IMR-90 (cell line): ENCODE results near the gene C1orf159. TPM values are rescaled to one million over a fixed set of nuclear protein-coding genes. Genes with fewer than 3 reads are reported as not detected.
"Not testable (repeated sequence)": the region's sequence is repeated elsewhere in the genome, so short reads cannot be mapped to it uniquely, and the experiment has no call there.

ENCODE experiments used
- ATAC-seq: fragments of 200-7000 bp; cut with Tn5 transposase; 2 replicates; pipeline ENCODE4 v1.9.1; 2020; ENCODE audit warnings: low read depth, mild to moderate bottlenecking, moderate library complexity
- BruUV-seq: library from RNA; stranded (reverse); fragments of 400-500 nt; replicated peaks from 2 replicates; lab custom pipeline; 2021; lab: Mats Ljungman, UMichigan
- CTCF ChIA-PET: fragments of 300-600 bp; formaldehyde crosslinking; extraction: SDS; loops from one replicate; lab custom pipeline; 2021; ENCODE audit warnings: antibody characterized with exemption; lab: Yijun Ruan, JAX
- POLR2A ChIA-PET: fragments of 300-600 bp; sonication (Branson Sonifier 250); formaldehyde crosslinking; loops from one replicate; lab custom pipeline; 2022; ENCODE audit warnings: antibody characterized with exemption; ENCODE audit not compliant: unreplicated experiment; lab: Charles Lee
- DNase-seq: peaks from one replicate; pipeline ENCODE4 v3.0.0; 2013
- H2AFZ ChIP-seq: replicated peaks from 2 replicates; pipeline ENCODE3; 2013; ENCODE audit warnings: low read length, mild to moderate bottlenecking; ENCODE audit not compliant: poor library complexity
- H2AK5ac ChIP-seq: 2 replicates; pipeline ENCODE4 v1.6.1; 2013; ENCODE audit warnings: low read depth, low read length, inconsistent platforms
- H2AK9ac ChIP-seq: replicated peaks from 2 replicates; pipeline ENCODE3; 2013; ENCODE audit warnings: mild to moderate bottlenecking, low read depth, low read length, moderate library complexity; ENCODE audit not compliant: poor library complexity
- H2BK120ac ChIP-seq: 2 replicates; pipeline ENCODE4 v1.6.1; 2013; ENCODE audit warnings: low read depth, low read length, inconsistent platforms
- H2BK15ac ChIP-seq: 3 replicates; pipeline ENCODE4 v1.6.1; 2013; ENCODE audit warnings: low read depth, low read length, inconsistent platforms
- H2BK20ac ChIP-seq: 2 replicates; pipeline ENCODE4 v1.6.1; 2013; ENCODE audit warnings: low read depth, mild to moderate bottlenecking, inconsistent platforms, low read length, moderate library complexity
- H2BK5ac ChIP-seq: 2 replicates; pipeline ENCODE4 v1.6.1; 2013; ENCODE audit warnings: mild to moderate bottlenecking, low read depth, low read length, inconsistent platforms; ENCODE audit not compliant: poor library complexity, severe bottlenecking
- H3K14ac ChIP-seq: replicated peaks from 2 replicates; pipeline ENCODE4 v1.6.1; 2013; ENCODE audit warnings: low read depth, low read length, inconsistent platforms
- H3K18ac ChIP-seq: 2 replicates; pipeline ENCODE4 v1.6.1; 2013; ENCODE audit warnings: low read depth, low read length, control low read depth
- H3K23ac ChIP-seq: 2 replicates; pipeline ENCODE4 v1.6.1; 2013; ENCODE audit warnings: low read depth, low read length, inconsistent platforms
- H3K27ac ChIP-seq: 2 replicates; pipeline ENCODE4 v1.5.1; 2013; ENCODE audit warnings: mild to moderate bottlenecking, control low read depth, low read length; ENCODE audit not compliant: insufficient read depth
- H3K27me3 ChIP-seq: 2 replicates; pipeline ENCODE4 v1.6.1; 2013; ENCODE audit warnings: low read length; ENCODE audit not compliant: control insufficient read depth, insufficient read depth
- H3K36me3 ChIP-seq: 2 replicates; pipeline ENCODE4 v1.6.1; 2013; ENCODE audit warnings: low read length, mixed read lengths; ENCODE audit not compliant: control insufficient read depth, insufficient read depth
- H3K4ac ChIP-seq: 2 replicates; pipeline ENCODE4 v1.6.1; 2013; ENCODE audit warnings: low read depth, low read length, inconsistent platforms
- H3K4me1 ChIP-seq: 2 replicates; pipeline ENCODE4 v1.6.1; 2013; ENCODE audit warnings: low read length, mixed read lengths; ENCODE audit not compliant: control insufficient read depth, insufficient read depth
- H3K4me2 ChIP-seq: 2 replicates; pipeline ENCODE4 v1.6.1; 2013; ENCODE audit warnings: low read depth, mild to moderate bottlenecking, control low read depth, low read length, moderate library complexity
- H3K4me3 ChIP-seq: 2 replicates; pipeline ENCODE4 v1.5.1; 2013; ENCODE audit warnings: low read depth, mild to moderate bottlenecking, control low read depth, low read length, moderate library complexity; ENCODE audit not compliant: insufficient read depth
- H3K56ac ChIP-seq: 2 replicates; pipeline ENCODE4 v1.6.1; 2013; ENCODE audit warnings: low read length, inconsistent platforms; ENCODE audit not compliant: insufficient read depth; ENCODE audit errors: extremely low read depth
- H3K79me1 ChIP-seq, 2 experiments: 2 replicates each; pipeline ENCODE4 v1.6.1; 2013; ENCODE audit warnings: low read length in 2 of 2, inconsistent platforms in 1 of 2, low read depth in 1 of 2
- H3K9ac ChIP-seq: 2 replicates; pipeline ENCODE4 v1.6.1; 2013; ENCODE audit warnings: low read depth, low read length, control low read depth
- H3K9me1 ChIP-seq: 2 replicates; pipeline ENCODE4 v1.6.1; 2013; ENCODE audit warnings: low read length, inconsistent platforms; ENCODE audit not compliant: insufficient read depth
- H3K9me3 ChIP-seq: 2 replicates; pipeline ENCODE4 v1.6.1; 2013; ENCODE audit warnings: low read length; ENCODE audit not compliant: control insufficient read depth, insufficient read depth
- H4K20me1 ChIP-seq: 2 replicates; pipeline ENCODE4 v1.6.1; 2013; ENCODE audit warnings: low read length, inconsistent platforms; ENCODE audit not compliant: insufficient read depth
- H4K5ac ChIP-seq: 2 replicates; pipeline ENCODE4 v1.6.1; 2013; ENCODE audit warnings: mild to moderate bottlenecking, low read depth, low read length, control low read depth
- H4K8ac ChIP-seq, 2 experiments: 2 replicates each; pipeline ENCODE4 v1.6.1; 2013; ENCODE audit warnings: low read depth in 2 of 2, low read length in 2 of 2, control low read depth in 1 of 2, inconsistent platforms in 1 of 2
- H4K91ac ChIP-seq: 2 replicates; pipeline ENCODE4 v1.6.1; 2013; ENCODE audit warnings: low read depth, low read length, inconsistent platforms; ENCODE audit not compliant: insufficient read depth
- WGBS, 2 experiments: methylation state at CpG; one replicate each; pipeline versions ENCODE4 v1.1.5 to v1.1.7; 2013; ENCODE audit warnings: missing lambda C conversion rate in 2 of 2; ENCODE audit not compliant: insufficient read length in 1 of 2; ENCODE audit errors: extremely low coverage in 2 of 2; 5-methylcytosine and 5-hydroxymethylcytosine counted together
- dilution Hi-C: fragments of 300-500 bp; cut with HindIII; formaldehyde crosslinking; loops from one replicate; pipeline ENCODE4 v1.14.3; 2018; ENCODE audit warnings: low sequenced_read_pairs; ENCODE audit not compliant: unreplicated experiment
- in situ Hi-C: fragments of 300-500 bp; cut with MboI; formaldehyde crosslinking; loops from 3 replicates; pipeline ENCODE4 v1.14.3; 2019; ENCODE audit warnings: low sequenced_read_pairs, inconsistent platforms, mixed read lengths
- intact Hi-C: fragments of 100-400 bp; cut with micrococcal nuclease; formaldehyde crosslinking; loops from 2 replicates; pipeline ENCODE4 v1.10.0; 2022
- polyA plus RNA-seq, 3 experiments: library from polyadenylated mRNA; depleted of rRNA; stranded (reverse); fragments of >200 nt; gene quantifications; 2 replicates each; pipeline ENCODE4 v1.2.3, GENCODE V29; 2012; ENCODE audit warnings: low replicate concordance in 1 of 3
- total RNA-seq: library from RNA; depleted of rRNA; stranded (reverse); fragments of >200 nt; gene quantifications from 2 replicates; pipeline ENCODE4 v1.2.3, GENCODE V29; 2012

Gene C1orf159
- total and polyA plus RNA-seq, 2 of the 4 experiments (the other 2 are of a cell fraction) = 2.9 to 12.6 TPM

DNA sequence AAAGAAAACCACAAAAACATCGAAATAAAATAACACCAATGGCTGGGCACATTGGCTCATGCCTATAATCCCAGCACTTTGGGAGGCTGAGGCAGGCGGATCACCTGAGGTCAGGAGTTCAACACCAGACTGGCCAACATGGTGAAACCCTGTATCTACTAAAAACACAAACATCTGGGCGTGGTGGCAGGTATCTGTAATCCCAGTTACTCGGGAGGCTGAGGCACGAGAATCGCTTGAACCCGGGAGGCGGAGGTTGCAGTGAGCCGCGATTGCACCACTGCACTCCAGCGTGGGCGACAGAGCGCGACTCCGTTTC lies 58.2 kb downstream of the C1orf159 start:
- H2BK15ac ChIP-seq, ATAC-seq, H4K5ac ChIP-seq, H3K14ac ChIP-seq, BruUV-seq, H3K4me3 ChIP-seq, H4K8ac ChIP-seq, H3K27me3 ChIP-seq, H4K91ac ChIP-seq, H2BK5ac ChIP-seq, H2AK9ac ChIP-seq, H3K18ac ChIP-seq, H3K4me1 ChIP-seq, H2AK5ac ChIP-seq, in situ Hi-C loops, H3K9me3 ChIP-seq, dilution Hi-C loops, H4K20me1 ChIP-seq, H3K79me1 ChIP-seq, DNase-seq, CTCF ChIA-PET, H3K4me2 ChIP-seq, POLR2A ChIA-PET, H3K4ac ChIP-seq, H3K27ac ChIP-seq, H2BK20ac ChIP-seq, H3K23ac ChIP-seq, H3K9ac ChIP-seq, H2BK120ac ChIP-seq, H3K56ac ChIP-seq, H2AFZ ChIP-seq, H3K9me1 ChIP-seq: not testable (repeated sequence)
- 87% methylated on average over 6 of the region's 15 CpGs; no CpG with 5 or more reads in 1 of the 2 experiments for WGBS, 2 experiments
- H3K36me3 ChIP-seq = peaks cover 27% of the 10 kb centered on the region
- intact Hi-C loops = loop anchor here (5.0 kb wide), 1 partner anchor 55 kb away; the partner anchor contains the start of gene HES4
